T-helper 1 cell treated with Interleukin-12 subunit alpha and Interleukin-12 subunit beta and Interleukin-4 antibody, amounts not matched to agents 30 ng/mL and 1 ng/mL, for 36 hours (primary cell): ENCODE data around the gene C1orf226. TPM values are rescaled to one million over a fixed set of nuclear protein-coding genes. Genes with fewer than 3 reads are reported as not detected.

ENCODE experiments used
- intact Hi-C: fragments of 100-400 bp; cut with micrococcal nuclease; formaldehyde crosslinking; loops from one replicate; pipeline ENCODE4 v1.15.1; 2024
- total RNA-seq: library from RNA; stranded (reverse); gene quantifications from 2 replicates; pipeline ENCODE4 v1.2.3, GENCODE V29; 2022

The C1orf226 gene
- total RNA-seq, 1 donor from 2014 or later, result not detected

DNA sequence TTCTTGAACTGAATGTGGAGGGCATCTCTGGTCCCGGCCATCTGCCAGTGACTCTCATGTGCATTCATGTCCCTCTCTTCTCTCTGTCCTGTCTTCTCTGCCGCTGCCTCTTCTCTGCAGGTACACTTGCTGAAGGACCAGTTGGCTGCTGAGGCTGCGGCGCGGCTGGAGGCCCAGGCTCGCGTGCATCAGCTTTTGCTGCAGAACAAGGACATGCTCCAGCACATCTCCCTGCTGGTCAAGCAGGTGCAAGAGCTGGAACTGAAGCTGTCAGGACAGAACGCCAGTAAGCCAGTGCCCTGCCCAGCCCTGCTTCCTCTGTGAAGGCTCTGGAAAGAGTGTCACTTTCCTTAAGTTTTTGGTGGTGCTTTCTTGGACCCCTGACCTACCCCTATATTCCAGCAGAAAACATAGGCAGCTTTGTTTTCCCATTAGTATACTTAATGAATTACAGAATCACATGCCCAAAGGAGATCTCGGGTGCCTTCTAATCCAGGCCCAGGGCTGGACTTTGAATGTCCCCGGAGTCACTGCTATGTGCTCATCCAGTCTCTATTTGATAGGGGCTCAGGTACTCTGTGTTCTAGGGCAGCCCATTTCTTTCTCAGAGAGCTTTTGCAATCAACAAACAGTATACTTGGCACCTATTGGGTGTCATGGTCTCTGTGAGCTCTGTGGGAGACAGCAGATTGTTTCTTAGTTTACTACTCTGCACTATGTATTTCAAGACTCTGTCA lies 16.1 kb upstream of the C1orf226 start:
- intact Hi-C loops, result no loop called here

DNA sequence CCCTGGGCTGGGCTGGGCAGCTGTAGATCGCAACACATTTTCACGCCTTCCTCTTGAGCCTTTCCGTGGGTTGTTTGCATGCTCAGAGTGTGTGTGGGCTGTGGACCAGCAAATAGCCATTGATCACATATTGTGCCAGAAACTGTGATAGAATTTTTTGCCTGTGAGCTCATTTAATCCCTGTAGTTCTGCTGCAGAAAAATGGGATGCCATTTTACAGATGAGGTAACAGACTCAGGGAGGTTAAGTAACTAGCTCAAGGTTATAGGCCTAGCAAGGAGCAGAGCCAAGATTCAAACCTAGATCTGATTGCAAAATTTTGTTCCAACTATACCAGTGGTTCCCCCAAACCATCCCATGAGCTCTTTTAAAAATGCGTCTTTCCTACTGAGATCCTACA lies 15.4 kb upstream of the C1orf226 start:
- intact Hi-C loops, result no loop called here

DNA sequence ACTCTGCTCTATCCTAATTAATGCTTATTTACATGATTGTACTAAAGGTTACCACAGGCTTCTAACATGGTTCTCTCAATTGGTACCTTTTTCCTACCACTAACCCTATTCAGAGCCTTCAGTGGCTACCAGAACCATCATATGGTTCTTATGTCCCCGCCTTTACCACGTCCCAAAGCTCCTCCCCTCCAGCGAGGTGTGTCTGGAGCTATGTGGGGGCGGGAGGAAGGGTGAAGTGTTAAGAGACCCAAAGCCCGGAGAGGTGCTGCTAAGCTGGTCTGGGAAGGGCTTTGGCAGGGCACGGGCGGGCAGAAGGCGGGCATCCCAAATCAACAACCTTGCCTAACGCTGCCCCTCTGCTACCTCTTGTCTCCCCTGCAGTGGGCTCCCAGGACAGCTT lies 14.9 kb upstream of the C1orf226 start:
- intact Hi-C loops, result no loop called here

DNA sequence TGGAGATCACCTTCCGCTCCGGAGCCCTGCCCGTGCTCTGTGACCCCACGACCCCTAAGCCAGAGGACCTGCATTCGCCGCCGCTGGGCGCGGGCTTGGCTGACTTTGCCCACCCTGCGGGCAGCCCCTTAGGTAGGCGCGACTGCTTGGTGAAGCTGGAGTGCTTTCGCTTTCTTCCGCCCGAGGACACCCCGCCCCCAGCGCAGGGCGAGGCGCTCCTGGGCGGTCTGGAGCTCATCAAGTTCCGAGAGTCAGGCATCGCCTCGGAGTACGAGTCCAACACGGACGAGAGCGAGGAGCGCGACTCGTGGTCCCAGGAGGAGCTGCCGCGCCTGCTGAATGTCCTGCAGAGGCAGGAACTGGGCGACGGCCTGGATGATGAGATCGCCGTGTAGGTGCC lies 14.5 kb upstream of the C1orf226 start:
- intact Hi-C loops, result no loop called here

DNA sequence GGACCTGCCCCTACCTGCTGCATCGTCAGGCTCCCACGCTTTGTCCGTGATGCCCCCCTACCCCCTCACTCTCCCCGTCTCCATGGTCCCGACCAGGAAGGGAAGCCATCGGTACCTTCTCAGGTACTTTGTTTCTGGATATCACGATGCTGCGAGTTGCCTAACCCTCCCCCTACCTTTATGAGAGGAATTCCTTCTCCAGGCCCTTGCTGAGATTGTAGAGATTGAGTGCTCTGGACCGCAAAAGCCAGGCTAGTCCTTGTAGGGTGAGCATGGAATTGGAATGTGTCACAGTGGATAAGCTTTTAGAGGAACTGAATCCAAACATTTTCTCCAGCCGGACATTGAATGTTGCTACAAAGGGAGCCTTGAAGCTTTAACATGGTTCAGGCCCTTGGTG lies 13.8 kb upstream of the C1orf226 start:
- intact Hi-C loops, result no loop called here

DNA sequence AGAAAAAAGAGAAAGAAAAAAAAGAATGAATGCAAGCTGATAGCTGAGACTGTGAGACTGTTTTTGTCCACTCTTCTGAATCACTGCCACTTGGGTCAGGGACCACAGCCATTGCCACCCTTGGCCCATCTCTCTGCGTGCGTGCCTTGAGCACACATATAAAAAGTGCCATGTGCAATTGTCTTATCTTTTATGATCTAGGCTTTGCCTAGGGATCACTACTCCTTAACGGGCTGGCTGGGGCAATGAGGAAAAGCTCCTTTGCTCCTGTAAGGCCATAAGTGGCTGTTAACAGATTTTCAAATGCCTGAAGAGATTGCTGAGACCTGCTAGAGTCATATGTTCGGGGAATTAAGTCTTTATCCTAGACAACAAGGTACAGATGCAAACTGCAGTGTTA lies 13.1 kb upstream of the C1orf226 start:
- intact Hi-C loops, result no loop called here

DNA sequence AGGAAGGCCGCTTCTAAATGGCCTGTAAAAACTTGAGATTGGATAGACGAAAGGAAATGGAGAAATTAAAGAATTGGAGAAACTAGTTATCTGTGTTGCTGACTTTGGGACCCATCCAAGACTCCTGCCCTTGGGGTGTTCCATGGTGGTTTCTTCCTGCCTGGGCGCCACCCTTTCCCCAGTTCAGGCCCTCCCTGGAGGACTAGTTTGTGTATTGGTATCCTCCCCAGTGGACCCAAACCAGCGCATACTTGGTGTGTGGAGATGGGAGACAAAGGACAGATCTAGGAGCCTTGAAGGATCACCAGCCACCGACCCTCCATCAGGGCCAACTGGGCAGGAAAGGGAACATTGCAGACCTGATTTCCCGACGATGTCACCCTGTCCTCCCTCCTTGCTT lies 12.0 kb upstream of the C1orf226 start:
- intact Hi-C loops, result no loop called here

DNA sequence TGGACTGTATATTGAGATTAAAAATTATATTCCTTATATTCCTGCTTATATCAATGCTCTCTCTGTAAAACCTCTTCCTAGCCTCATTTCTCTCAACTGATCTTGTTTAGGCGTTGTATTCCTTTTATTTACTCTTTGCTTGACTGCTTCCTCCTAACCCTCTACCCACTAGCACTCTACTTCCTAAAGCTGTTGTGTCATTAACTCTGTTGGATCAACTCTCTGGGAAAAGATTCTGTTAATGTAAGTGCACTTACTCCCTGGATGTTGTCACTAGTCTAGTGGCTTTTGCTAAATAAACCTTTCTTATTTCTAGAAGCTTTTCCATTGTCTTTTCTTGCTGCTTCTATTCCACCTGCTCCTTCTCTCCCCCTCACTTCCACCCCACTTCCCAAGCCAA lies 11.4 kb upstream of the C1orf226 start:
- intact Hi-C loops, result no loop called here

DNA sequence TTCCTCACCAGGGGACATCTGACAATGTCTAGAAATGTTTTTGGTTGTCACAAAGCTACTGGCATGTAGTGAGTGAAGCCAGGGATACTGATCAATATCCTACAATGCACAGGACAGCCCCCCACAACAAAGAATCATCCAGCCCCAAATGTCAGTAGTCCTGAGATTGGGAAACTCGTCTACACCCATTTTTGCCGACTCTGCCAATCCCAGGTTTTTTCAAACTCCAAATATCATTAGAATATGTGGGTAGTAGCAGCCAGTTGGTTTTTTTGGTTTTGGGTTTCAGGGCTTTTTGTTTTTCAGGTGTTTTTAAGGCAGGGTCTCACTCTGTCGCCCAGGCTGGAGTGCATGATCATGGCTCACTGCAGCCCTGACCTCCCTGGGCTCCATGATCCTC lies 10.8 kb upstream of the C1orf226 start:
- intact Hi-C loops, result no loop called here

DNA sequence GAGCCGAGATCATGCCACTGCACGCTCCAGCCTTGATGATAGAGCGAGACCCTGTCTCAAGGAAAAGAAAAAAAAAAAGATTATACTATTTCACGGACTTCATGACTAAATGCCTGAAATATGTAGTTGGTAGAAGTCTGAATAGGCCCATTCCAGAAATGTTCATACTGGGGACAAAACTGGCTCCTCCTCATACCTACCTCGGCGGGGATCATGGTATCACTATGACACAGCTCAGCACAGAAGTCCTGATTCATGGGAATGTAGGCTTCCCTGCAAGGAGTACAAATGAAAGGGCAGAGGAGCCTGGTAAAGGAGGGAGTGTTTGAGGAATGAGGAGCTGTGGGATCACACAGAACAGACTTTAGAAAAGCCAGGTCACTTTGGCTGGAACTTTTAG lies 9.9 kb upstream of the C1orf226 start:
- intact Hi-C loops, result no loop called here

DNA sequence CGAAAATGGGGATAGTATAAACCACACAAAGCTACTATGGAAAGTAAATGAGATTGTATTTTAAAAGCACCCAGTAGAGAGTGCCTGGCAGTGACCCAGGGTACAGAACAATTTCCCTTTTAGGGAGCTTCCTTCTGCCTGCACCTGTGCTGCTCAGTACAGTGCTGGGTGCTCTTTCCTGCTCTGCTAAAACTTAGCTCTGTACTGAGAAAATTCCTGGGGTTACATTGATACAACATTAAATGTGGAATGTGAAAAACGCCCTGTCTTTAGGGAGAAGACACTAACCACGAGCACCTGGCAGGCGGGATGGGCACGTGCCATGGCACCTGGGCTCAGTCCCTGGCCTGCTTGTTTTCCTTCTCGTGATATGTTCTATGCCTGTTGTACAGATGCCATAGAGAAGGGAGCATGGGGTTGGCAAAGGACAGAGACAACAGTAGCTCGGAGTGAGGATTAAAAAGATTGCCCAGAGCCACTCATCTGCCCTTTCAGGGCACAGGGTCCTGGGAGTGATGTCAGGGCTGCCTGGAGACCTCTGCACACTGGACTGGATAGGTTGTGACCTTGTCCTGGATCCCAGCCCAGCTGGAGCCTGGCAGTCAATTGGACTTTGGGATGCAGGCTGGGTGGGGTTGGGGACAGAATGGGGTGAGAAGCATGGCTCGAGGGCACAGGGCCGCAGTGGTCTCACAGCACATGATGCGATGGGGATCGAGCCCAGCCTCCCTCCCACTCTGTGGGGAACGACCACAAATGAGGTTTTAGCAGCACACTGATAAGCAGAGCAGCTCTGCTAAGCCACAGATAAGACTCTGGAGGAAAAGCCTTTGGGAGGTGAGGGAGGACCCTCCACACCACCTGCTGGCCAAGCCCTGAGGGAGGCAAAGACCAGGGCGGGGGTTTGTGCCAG lies 9.1 kb upstream of the C1orf226 start:
- intact Hi-C loops, result no loop called here

DNA sequence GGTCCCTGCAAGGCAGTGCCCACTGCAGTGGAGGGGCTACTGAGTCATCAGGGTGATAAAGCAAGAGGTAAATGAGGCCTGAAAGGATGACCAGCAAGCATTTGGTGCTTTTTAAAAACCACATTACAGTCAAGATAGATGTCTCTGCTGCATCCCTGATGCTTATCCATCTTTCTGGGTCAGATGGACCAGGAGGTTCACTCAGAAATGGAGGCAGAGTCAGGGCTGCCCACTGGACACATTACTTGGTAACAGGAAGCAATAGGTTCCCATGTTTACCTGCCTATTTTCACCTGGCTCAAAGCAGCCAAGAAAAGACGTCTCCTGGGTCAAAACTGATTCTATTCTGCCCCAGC lies 8.5 kb upstream of the C1orf226 start:
- intact Hi-C loops, result no loop called here

DNA sequence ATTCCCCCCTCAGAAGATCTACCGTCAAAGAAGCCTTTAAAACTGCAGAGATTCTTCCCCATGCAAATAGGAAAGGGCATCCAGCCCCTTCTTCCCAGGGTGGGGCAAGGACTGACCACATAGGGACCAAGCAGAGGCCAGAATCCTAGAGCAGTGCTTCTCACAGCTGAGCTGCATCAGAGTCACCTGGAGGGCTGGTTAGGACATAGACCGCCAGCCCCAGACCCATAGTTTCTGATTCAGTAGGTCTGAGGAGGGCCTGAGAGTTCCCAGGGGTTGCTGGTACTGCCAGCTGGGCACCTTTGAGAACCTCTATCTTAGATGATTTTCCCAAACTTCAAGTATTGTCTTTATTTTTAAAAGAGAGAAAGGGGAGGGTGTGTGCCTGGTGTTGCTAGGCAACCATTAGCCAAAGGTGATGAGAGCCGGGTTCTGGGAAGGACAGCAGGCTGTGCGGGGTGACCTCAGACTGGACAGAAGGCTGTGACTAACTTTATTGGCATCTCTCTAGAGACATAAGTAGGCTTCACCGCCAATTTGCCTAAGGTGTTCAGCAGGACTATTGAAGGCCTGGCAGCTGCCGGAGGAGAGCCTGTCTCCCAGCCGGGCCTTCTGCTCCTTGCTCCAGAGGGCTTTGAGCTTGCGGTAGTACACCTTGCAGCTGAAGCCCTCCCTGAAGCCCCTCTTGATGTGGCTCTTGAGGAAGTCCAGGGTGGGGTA lies 7.8 kb upstream of the C1orf226 start:
- intact Hi-C loops, result no loop called here

DNA sequence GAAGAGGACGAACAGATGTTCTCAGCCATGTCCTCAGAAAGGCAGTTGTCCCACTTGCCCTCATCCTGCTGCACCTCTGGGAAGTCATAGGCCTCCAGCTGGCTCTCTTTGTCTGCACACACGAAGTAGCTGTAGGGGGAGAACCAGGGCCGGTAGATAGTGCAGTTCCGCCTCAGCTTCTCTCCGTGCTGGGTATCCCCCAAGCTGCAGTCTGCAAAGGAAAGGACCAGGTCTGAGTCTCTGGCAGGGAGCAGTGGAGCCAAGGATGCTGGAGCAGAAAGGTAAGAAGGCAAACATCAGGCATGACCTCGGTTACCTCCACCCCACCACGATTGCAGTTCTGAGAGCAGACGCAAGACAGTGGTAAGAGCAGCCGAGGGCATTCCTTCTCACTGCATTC lies 7.1 kb upstream of the C1orf226 start:
- intact Hi-C loops, result no loop called here

DNA sequence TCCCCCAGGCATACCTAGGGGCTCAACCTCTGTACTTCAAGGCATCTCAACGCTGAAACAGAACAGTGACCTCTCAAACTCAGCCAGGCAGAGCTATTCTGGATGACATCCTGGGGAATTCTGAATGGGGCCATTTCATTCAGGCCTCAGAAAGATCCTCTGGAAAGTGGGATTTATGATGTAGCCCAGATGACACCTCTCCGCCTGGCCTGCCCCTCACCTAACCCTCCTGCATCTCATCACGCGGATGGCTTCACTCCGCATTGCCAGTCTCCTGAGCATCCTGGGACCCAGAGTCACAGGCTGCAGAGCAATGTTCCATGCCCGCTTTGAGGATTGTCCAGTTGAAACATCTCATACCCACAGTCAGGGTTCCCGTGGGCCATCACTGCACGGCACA lies 6.1 kb upstream of the C1orf226 start:
- intact Hi-C loops, result no loop called here

DNA sequence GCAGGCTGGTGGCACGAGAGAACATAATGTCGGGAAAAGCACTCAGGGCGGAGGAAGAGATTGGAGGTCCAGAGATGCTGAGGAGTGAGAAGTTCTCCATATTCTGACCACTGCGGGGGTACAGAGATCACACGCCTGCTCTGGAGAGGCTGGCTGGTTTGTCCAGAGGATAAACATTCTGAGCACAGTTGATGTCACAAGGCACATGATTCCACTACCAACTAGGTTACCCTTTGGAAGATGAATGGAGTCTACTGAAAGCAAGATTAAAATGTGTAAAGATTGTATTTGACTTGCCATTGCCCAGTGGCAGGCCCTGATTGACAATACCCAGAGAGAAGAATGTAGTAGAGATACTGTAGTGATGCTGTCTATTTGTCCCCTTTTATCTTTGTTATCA lies 4.8 kb upstream of the C1orf226 start, which contains the start of gene SPATA46:
SPATA46 (minus strand) TSS at position 164 of the 400 bp plus-strand sequence; CDS start at position 100, 64 bp downstream.
- intact Hi-C loops, result no loop called here

DNA sequence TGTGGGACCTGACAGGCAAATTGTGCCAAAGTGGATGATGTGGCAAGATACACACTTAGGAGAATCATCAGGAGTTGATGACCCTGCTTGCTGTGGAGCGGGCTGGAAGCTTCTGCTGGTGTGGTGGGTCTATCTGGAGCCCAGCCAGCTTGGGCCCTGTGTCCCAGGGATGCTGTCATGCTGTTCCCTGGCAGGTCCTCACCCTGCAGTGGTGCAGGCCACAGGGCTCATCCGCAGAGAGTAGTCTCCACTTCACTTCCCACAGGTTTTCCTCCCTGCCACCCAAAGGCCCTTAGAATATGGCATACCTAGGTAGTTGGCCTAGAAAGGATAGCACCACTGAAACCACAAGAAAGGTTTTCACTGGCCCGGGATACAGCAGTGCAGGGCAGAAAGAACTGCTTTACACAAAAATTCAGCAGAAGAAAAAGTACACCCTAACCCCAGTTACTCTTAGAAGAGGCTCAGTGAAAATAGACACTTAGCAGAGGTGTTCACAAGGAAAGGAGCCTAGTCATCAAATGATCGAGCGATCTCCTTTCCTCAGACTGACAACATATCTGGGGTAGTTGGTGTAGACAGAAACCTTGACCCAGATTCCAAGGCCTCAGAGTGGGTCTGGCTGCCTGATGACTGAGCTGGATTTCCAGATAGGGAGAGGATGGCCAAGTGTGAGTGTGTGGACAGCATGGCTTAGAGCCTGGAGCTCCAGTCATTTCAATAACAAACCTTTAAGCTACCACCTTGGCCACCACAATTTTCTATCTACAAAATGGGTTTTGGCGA lies 1.3 kb upstream of the C1orf226 start:
- intact Hi-C loops, result no loop called here

DNA sequence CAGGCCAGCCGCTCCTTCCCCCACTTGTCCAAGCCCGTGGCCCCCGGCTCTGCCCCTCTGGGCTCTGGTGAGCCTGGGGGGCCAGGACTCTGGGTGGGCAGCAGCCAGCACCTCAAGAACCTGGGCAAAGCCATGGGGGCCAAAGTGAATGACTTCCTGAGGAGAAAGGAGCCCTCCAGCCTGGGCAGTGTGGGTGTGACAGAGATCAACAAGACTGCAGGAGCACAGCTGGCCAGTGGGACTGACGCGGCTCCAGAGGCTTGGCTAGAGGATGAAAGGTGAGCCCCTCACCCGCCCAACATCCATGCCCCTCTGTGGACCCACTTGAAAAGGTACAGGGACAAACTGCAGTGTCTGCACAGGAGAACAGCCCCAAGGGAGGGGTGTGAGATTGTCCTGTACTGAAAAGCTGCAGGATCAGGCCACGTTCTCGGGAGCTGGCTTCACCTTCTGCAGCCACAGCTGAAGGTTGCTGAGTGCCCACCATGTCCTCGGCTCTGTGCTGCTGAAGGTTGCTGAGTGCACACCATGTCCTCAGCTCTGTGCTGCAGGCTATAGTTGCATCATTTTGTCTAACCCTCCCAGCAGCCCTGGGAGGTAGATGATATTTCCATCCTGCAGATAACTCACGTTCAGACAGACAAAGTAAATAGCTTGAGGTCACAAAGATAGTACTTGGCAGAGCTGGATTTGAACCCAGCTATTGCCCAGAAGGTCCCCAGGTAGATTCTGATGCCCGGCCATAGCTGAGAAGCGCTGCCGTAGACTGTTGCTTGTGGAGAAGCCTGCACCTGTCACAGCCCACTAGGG lies 618 bp downstream of the C1orf226 start:
- intact Hi-C loops, result no loop called here

DNA sequence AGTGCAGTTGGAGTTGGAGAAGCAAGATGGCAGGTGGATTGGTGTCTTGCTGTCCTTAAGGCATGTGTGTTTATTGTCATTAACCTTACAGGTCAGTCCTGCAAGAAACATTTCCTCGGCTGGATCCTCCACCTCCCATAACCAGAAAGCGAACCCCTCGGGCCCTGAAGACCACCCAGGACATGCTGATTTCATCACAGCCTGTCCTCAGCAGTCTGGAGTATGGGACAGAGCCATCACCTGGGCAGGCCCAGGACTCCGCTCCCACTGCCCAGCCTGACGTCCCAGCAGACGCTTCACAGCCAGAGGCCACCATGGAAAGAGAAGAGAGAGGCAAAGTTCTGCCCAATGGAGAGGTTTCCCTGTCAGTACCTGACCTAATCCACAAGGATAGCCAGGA lies 1.6 kb downstream of the C1orf226 start:
- intact Hi-C loops, result no loop called here

DNA sequence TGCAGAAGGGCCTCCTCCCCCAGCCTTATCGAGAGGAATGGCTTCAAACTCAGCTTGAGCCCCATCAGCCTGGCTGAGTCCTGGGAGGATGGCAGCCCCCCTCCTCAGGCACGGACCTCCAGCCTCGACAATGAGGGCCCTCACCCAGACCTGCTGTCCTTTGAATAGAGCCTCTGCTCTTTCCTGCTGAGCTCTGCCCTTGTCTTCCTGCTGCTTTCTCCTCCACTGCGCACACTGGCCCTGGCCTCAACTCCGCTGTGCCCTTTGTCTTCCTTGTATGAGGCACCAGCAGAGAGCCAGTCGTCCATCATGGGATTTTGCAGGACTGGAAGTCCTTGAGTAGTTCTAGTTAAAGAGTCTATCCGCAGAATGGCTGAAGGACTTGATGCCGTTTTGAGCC lies 2.0 kb downstream of the C1orf226 start:
- intact Hi-C loops, result no loop called here
